Loucy (cell line): ENCODE results near the gene CETP.
"Not testable (repeated sequence)": the region's sequence is repeated elsewhere in the genome, so short reads cannot be mapped to it uniquely, and the experiment has no call there.

Experiments used
- H2AFZ ChIP-seq: fragments of 200-600 bp; sonication (generic); 2 replicates; pipeline ENCODE4 v1.6.0; 2016; ENCODE audit warnings: antibody characterized with exemption, mild to moderate bottlenecking, low read length, moderate library complexity
- H3F3A ChIP-seq: fragments of 200-600 bp; 2 replicates; pipeline ENCODE4 v1.6.0; 2016; ENCODE audit warnings: antibody characterized with exemption, low read depth, mild to moderate bottlenecking
- H3K27me3 ChIP-seq: fragments of 200-600 bp; sonication (generic); 2 replicates; pipeline ENCODE4 v1.6.1; 2014; ENCODE audit warnings: low read length, mild to moderate bottlenecking; ENCODE audit not compliant: insufficient read depth, poor library complexity, severe bottlenecking
- H3K36me3 ChIP-seq: fragments of 200-600 bp; sonication (generic); 2 replicates; pipeline ENCODE4 v1.6.1; 2016; ENCODE audit warnings: low read length; ENCODE audit not compliant: insufficient read depth
- H3K4me1 ChIP-seq: fragments of 200-600 bp; sonication (generic); 2 replicates; pipeline ENCODE4 v1.5.1; 2014; ENCODE audit warnings: low read length, mild to moderate bottlenecking; ENCODE audit not compliant: insufficient read depth, poor library complexity, severe bottlenecking
- H3K4me2 ChIP-seq: fragments of 200-600 bp; sonication (generic); 2 replicates; pipeline ENCODE4 v1.6.0; 2014; ENCODE audit warnings: antibody characterized with exemption, low read length, low read depth, mild to moderate bottlenecking; ENCODE audit not compliant: poor library complexity, severe bottlenecking
- H3K4me3 ChIP-seq: fragments of 200-600 bp; sonication (generic); 2 replicates; pipeline ENCODE4 v1.5.1; 2014; ENCODE audit warnings: low read length, mild to moderate bottlenecking, mixed read lengths; ENCODE audit not compliant: poor library complexity, severe bottlenecking
- H3K79me2 ChIP-seq: fragments of 200-600 bp; sonication (generic); 2 replicates; pipeline ENCODE4 v1.6.1; 2014; ENCODE audit warnings: low read length; ENCODE audit not compliant: insufficient read depth
- H3K9ac ChIP-seq: fragments of 200-600 bp; sonication (generic); 2 replicates; pipeline ENCODE4 v1.6.0; 2014; ENCODE audit warnings: mild to moderate bottlenecking, low read depth, low read length, moderate library complexity; ENCODE audit not compliant: poor library complexity, severe bottlenecking
- H3K9me2 ChIP-seq: fragments of 200-600 bp; sonication (generic); replicated peaks from 2 replicates; pipeline ENCODE4 v1.6.1; 2016; ENCODE audit warnings: low read depth, low read length, mixed read lengths
- H3K9me3 ChIP-seq: fragments of 200-600 bp; sonication (generic); 2 replicates; pipeline ENCODE4 v1.6.1; 2014; ENCODE audit warnings: mild to moderate bottlenecking, antibody characterized with exemption, low read length, low read depth; ENCODE audit not compliant: insufficient read depth
- H4K20me1 ChIP-seq: fragments of 200-600 bp; sonication (generic); 2 replicates; pipeline ENCODE4 v1.6.0; 2014; ENCODE audit warnings: antibody characterized with exemption, low read length, mild to moderate bottlenecking; ENCODE audit not compliant: insufficient read depth, poor library complexity, severe bottlenecking
- CTCF ChIP-seq: fragments of 200-600 bp; sonication (generic); conservative IDR thresholded peaks from 2 replicates; pipeline ENCODE4 v1.5.1; 2014; ENCODE audit warnings: mild to moderate bottlenecking, antibody characterized with exemption, low read length
- EZH2phosphoT487 ChIP-seq: fragments of 200-600 bp; IDR thresholded peaks from 2 replicates; pipeline ENCODE4 v1.6.1; 2018; ENCODE audit warnings: antibody characterized with exemption, mild to moderate bottlenecking, moderate library complexity, borderline replicate concordance

CETP gene

GRCh38 chr16:56932721-56933619 is 28.8 kb upstream of the CETP start:
- peak overlapping the region; percentile 87 for H3K4me2 ChIP-seq

GRCh38 chr16:56933828-56934598 is 27.7 kb upstream of the CETP start:
- Histone ChIP-seq H3K9me3 (no peaks in the 10 kb centered on the region), H3K4me3 (peak overlapping the region; percentile 95), H3K9ac (peak overlapping the region; percentile 92), H4K20me1 (peaks cover 40% of the 10 kb centered on the region), H2AFZ (no peak overlapping the region), H3K4me1 (peaks cover 48% of the 10 kb centered on the region), H3F3A (no peaks in the 10 kb centered on the region), H3K4me2 (peak overlapping the region; percentile 87), H3K36me3 (peaks cover 37% of the 10 kb centered on the region; the same call in 1 of the 2 replicates), H3K79me2 (peaks cover 61% of the 10 kb centered on the region), H3K27me3 (no peaks in the 10 kb centered on the region), H3K9me2 (no peaks in the 10 kb centered on the region)
- TF ChIP-seq EZH2phosphoT487 (no peak), CTCF (no peak)

More at GRCh38 chr16:56932721-56933619, 28.8 kb upstream of the CETP start:
- TF ChIP-seq EZH2phosphoT487 (no peak), CTCF (no peak)
- no peaks in the 10 kb centered on the region for H3K9me2 ChIP-seq
- H3K9ac ChIP-seq, result peak overlapping the region; percentile 92
- H3K79me2 ChIP-seq, result peaks cover 53% of the 10 kb centered on the region
- H3K27me3 ChIP-seq, result no peaks in the 10 kb centered on the region
- H3F3A ChIP-seq, result no peaks in the 10 kb centered on the region
- H3K4me1 ChIP-seq, result peaks cover 43% of the 10 kb centered on the region
- H3K36me3 ChIP-seq, result peaks cover 28% of the 10 kb centered on the region; the same call in 1 of the 2 replicates
- H3K4me3 ChIP-seq, result peak overlapping the region; percentile 95
- H4K20me1 ChIP-seq, result peaks cover 36% of the 10 kb centered on the region
- no peaks in the 10 kb centered on the region for H3K9me3 ChIP-seq
- peak overlapping the region; percentile 29; the same call in 1 of the 2 replicates for H2AFZ ChIP-seq

GRCh38 chr16:56934599-56935145 is 27.1 kb upstream of the CETP start:
- not testable (repeated sequence) for H3K27me3 ChIP-seq, H3F3A ChIP-seq, H3K9me3 ChIP-seq, H3K9me2 ChIP-seq, H2AFZ ChIP-seq
- Histone ChIP-seq H3K4me3 (peak overlapping the region; percentile 95), H3K9ac (peak overlapping the region; percentile 92), H3K4me1 (peaks cover 52% of the 10 kb centered on the region), H4K20me1 (peaks cover 40% of the 10 kb centered on the region), H3K4me2 (peak overlapping the region; percentile 87), H3K79me2 (peaks cover 66% of the 10 kb centered on the region), H3K36me3 (peaks cover 43% of the 10 kb centered on the region; the same call in 1 of the 2 replicates)
